ENCODE data around the gene AP1M1.

DNA sequence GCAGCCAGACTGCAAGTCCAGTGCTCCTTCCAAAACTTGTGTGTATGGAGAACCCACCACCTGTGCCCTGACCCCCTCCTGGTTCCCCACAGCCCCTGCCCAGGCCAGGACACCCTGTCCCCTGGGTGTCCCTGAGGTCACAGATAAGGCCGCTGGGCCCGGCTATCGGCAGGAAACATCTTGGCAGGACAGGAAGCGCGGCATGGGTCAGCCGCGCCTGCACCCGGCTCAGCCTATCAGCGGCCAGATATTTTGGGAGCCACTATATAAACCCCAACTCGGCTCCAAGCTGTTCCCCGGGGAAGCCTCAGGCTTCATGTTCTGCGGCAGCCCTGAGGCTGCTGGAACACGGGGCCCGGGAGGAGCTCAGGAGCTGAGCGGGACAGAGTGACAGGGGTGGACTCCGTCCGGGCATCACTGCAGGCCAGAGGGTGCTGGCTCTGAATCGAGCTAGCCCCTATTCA lies 60.8 kb downstream of the AP1M1 start:
- TF ChIP-seq, protein P1, sequence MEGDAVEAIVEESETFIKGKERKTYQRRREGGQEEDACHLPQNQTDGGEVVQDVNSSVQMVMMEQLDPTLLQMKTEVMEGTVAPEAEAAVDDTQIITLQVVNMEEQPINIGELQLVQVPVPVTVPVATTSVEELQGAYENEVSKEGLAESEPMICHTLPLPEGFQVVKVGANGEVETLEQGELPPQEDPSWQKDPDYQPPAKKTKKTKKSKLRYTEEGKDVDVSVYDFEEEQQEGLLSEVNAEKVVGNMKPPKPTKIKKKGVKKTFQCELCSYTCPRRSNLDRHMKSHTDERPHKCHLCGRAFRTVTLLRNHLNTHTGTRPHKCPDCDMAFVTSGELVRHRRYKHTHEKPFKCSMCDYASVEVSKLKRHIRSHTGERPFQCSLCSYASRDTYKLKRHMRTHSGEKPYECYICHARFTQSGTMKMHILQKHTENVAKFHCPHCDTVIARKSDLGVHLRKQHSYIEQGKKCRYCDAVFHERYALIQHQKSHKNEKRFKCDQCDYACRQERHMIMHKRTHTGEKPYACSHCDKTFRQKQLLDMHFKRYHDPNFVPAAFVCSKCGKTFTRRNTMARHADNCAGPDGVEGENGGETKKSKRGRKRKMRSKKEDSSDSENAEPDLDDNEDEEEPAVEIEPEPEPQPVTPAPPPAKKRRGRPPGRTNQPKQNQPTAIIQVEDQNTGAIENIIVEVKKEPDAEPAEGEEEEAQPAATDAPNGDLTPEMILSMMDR (IDR thresholded peaks at IDR 0.05), result no peak
- no peak for TF ChIP-seq EP300 (IDR thresholded peaks at IDR 0.05)
- no peak for TF ChIP-seq POLR2A (IDR thresholded peaks at IDR 0.05)
